Psoas muscle (tissue), 8 donors: ENCODE results near the gene CDKAL1. TPM values are rescaled to one million over a fixed set of nuclear protein-coding genes. Genes with fewer than 3 reads are reported as not detected.
"Not testable (repeated sequence)": the region's sequence is repeated elsewhere in the genome, so short reads cannot be mapped to it uniquely, and the experiment has no call there.

Experiments used
- ATAC-seq, 4 donors: fragments of 200-7000 bp; cut with Tn5 transposase; one replicate each; pipeline ENCODE4 v1.9.1; 2020; ENCODE audit warnings: moderate library complexity in 3 of 4, mild to moderate bottlenecking in 2 of 4
- DNase-seq, 2 donors: peaks; one replicate each; pipeline ENCODE4 v3.0.0-alpha.2; 2020
- H3K27ac ChIP-seq: fragments of 200-600 bp; one replicate; pipeline ENCODE4 v1.8.0; 2022
- H3K27me3 ChIP-seq, 3 donors: fragments of 200-600 bp in 1 of 3; one replicate each; pipeline versions ENCODE4 v1.6.1 to v1.8.0; 2013 to 2022; ENCODE audit warnings: low read length in 2 of 3, mild to moderate bottlenecking in 2 of 3, moderate library complexity in 1 of 3; ENCODE audit not compliant: insufficient read depth in 3 of 3
- H3K36me3 ChIP-seq, 2 donors: fragments of 200-600 bp in 1 of 2; one replicate each; pipeline versions ENCODE4 v1.6.1 to v1.8.0; 2013 to 2022; ENCODE audit warnings: low read depth in 1 of 2, mild to moderate bottlenecking in 1 of 2, moderate library complexity in 1 of 2; ENCODE audit not compliant: insufficient read depth in 1 of 2
- H3K4me1 ChIP-seq: fragments of 200-600 bp; one replicate; pipeline ENCODE4 v1.8.0; 2022
- H3K4me3 ChIP-seq: fragments of 200-600 bp; one replicate; pipeline ENCODE4 v1.8.0; 2022; ENCODE audit warnings: mild to moderate bottlenecking
- H3K9me3 ChIP-seq: fragments of 200-600 bp; one replicate; pipeline ENCODE4 v1.8.0; 2022
- WGBS, 3 donors: extraction: QIAGEN DNeasy Blood & Tissue Kit; methylation state at CpG; one replicate each; pipeline versions ENCODE4 v1.1.6 to v1.1.7; 2013; 5-methylcytosine and 5-hydroxymethylcytosine counted together
- intact Hi-C, 2 donors: fragments of 100-400 bp; cut with DNase I; formaldehyde crosslinking; loops; one replicate each; pipeline versions ENCODE4 v1.11.0 to v1.14.2; 2022
- polyA plus RNA-seq, 3 donors: library from polyadenylated mRNA; stranded (reverse); fragments of 200-250 nt; gene quantifications; one replicate each; pipeline ENCODE4 v1.2.3, GENCODE V29; 2013
- total RNA-seq, 4 donors: library from RNA; stranded (reverse); fragmentation: NEBNext Ultra II Directional in 2 of 4; extraction: Animal tissue kit (Norgen Biotek cat#: 25700) in 2 of 4; gene quantifications; one replicate each; pipeline versions ENCODE4 v1.2.1 to v1.2.4, GENCODE V29; 2021 to 2023
- TF ChIP-seq, protein P1 (sequence below): fragments of 200-600 bp; IDR thresholded peaks from one replicate; pipeline ENCODE4 v1.8.0; 2022; ENCODE audit warnings: antibody characterized with exemption
- donor health status: healthy with polysubstance abuse.
- donor health status: DM: no; HTN: no; CAD: no; lungs with moderate emphysema.
- donor health status: Bipolar disorder and iron deficiency.
- donor health status: healthy.
- donor health status: DM: yes; HTN: yes; CAD: no.
- donor health status: DM: no; HTN: no; CAD: no.
- donor health status: DM: no; HTN: no; CAD: no.
- donor health status: DM: yes; HTN: yes; CAD: no.

CDKAL1 gene
- total and polyA plus RNA-seq, 7 donors, result 4.5 to 16.1 (median 12.9) TPM

DNA sequence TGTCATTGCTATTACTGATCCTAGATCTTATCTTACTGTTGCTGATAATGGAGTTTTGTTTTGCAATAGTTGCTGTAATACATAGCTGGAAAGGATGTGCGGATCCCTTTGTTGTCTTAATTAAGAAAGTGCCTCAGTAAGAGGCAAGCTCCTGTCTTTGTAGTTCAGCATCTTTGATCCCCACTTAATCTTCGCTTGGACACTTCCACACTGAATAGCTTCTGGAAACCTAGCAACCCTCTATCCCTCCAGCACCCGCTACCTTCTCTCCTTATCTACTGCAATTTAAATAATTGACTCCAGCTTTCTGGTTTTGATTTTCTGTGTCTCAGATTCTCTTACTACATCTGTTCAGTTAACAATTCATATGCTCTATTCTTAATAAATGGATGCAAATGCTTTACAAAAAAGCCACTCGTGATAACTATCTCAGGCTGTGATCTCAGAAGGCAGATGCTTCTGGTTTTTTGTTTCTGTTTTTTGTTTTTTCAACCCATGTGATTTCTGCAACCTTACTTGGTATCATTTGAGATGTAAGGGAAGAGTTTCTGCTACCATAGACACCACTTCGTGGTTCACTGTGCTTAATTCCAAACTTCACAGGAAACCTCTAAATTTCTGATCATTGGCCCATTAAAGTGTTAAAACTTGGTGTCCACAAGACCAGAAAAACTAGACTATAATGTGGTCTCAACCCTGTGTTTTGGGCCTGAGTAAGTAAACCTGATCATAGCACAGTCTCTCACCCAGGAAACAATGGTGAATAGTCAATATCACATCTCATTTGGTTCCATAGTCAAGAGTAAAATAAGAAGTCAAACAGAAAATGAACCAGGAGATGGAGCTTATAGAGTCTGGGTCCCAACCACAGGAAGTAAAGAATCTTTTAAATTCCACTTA lies 707.2 kb downstream of the CDKAL1 start:
- intact Hi-C loops, result no loop called here
- Histone ChIP-seq H3K4me3 (no peak overlapping the region), H3K9me3 (peaks cover 20% of the 10 kb centered on the region), H3K27me3 (no peaks in the 10 kb centered on the region), H3K4me1 (no peaks in the 10 kb centered on the region), H3K36me3 (no peaks in the 10 kb centered on the region), H3K27ac (no peak overlapping the region)
- WGBS, 3 donors, result 88 to 96% (median 96%) methylated on average over 5 of the region's 5 CpGs
- TF ChIP-seq, protein P1, sequence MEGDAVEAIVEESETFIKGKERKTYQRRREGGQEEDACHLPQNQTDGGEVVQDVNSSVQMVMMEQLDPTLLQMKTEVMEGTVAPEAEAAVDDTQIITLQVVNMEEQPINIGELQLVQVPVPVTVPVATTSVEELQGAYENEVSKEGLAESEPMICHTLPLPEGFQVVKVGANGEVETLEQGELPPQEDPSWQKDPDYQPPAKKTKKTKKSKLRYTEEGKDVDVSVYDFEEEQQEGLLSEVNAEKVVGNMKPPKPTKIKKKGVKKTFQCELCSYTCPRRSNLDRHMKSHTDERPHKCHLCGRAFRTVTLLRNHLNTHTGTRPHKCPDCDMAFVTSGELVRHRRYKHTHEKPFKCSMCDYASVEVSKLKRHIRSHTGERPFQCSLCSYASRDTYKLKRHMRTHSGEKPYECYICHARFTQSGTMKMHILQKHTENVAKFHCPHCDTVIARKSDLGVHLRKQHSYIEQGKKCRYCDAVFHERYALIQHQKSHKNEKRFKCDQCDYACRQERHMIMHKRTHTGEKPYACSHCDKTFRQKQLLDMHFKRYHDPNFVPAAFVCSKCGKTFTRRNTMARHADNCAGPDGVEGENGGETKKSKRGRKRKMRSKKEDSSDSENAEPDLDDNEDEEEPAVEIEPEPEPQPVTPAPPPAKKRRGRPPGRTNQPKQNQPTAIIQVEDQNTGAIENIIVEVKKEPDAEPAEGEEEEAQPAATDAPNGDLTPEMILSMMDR, result no peak
- ATAC-seq (no peak), DNase-seq (no peak)

DNA sequence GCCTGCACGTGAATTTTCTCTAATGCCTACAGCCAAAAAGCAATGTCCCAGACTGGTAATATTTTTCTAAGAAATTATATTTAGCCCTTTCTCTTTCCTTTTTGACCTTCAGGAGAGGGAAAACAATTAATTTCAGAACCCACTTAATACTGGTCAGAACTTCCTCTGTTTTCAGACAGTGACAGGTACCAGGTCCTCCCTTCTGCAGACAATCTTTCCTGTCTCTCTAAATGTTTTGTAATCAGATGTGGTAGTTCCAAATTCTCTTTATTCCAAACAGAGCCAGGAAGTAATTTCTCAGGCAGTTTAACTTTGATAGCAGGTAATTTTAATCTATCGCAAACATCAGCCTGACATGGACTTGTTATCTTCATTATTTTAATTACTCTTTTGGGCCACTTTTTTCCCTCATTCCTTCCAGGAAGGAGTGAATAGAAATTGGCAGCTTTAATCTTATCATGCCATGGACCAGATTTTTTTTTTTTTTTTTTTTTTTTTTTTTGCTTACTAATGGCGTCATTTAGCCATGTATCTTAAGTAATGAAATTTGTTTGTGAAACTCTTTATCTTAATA lies 710.7 kb downstream of the CDKAL1 start:
- Histone ChIP-seq H3K36me3 (no peaks in the 10 kb centered on the region), H3K4me3 (no peak overlapping the region), H3K4me1 (no peaks in the 10 kb centered on the region), H3K9me3 (no peaks in the 10 kb centered on the region), H3K27ac (no peak overlapping the region), H3K27me3 (no peaks in the 10 kb centered on the region)
- no peak for ATAC-seq
- intact Hi-C loops, result no loop called here
- 71 to 76% (median 75%) methylated on average over 3 of the region's 3 CpGs for WGBS, 3 donors
- DNase-seq, result no peak
- TF ChIP-seq, protein P1, result no peak

DNA sequence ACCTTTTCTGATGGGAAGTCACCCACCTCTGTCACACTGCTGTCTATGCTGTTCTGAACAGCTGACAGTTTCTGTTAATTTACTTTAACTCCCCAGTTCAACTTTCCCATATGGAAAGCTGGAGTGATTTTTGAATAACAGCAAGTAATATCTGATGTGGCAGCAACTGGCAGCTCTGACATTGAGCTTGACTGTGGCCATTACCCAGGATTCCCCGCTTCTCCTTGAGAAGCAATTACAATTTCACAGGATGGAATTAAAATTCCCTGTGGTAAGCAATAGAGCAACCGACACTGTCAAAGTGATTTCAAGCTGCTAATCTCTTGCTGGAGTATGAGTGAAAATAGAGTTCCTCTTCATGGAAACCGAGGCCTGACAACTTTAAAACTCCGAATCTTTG lies 711.2 kb downstream of the CDKAL1 start:
- WGBS, 3 donors, result 58 to 81% (median 59%) methylated on average over 4 of the region's 4 CpGs

DNA sequence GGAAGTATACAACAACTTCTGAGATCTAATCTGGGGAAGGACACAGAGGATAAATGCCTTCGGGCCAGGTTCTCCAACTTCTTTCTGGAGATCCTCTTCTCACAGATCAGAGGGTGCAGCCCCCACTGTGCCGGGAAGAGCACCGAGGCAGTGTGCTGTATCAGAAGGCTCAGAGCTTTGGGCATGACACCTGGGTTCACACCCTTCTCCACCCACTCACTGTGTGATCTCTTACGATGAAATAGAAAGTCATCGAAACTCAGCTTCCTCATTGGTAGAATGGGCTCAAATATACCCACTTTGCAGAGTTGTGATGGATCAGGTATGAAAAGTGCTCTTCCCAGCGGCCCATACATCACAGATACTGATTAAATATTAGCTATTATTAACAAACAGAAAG lies 711.8 kb downstream of the CDKAL1 start:
- H3K27ac ChIP-seq, result no peak overlapping the region
- WGBS, 3 donors, result 88 to 91% (median 90%) methylated on average over 6 of the region's 6 CpGs
- H3K4me3 ChIP-seq, result no peak overlapping the region
- H3K27me3 ChIP-seq, result no peaks in the 10 kb centered on the region
- intact Hi-C loops, result no loop called here
- H3K9me3 ChIP-seq, result no peaks in the 10 kb centered on the region
- ATAC-seq (no peak), DNase-seq (no peak)
- H3K4me1 ChIP-seq, result no peaks in the 10 kb centered on the region
- TF ChIP-seq, protein P1, result no peak
- no peaks in the 10 kb centered on the region for H3K36me3 ChIP-seq

More for the DNA sequence above, 711.2 kb downstream of the CDKAL1 start:
- no peak for ATAC-seq
- Histone ChIP-seq H3K9me3 (no peaks in the 10 kb centered on the region), H3K27me3 (no peaks in the 10 kb centered on the region), H3K27ac (no peak overlapping the region), H3K36me3 (no peaks in the 10 kb centered on the region), H3K4me1 (no peaks in the 10 kb centered on the region), H3K4me3 (no peak overlapping the region)
- intact Hi-C loops, result no loop called here
- DNase-seq, result no peak
- TF ChIP-seq, protein P1, result no peak

DNA sequence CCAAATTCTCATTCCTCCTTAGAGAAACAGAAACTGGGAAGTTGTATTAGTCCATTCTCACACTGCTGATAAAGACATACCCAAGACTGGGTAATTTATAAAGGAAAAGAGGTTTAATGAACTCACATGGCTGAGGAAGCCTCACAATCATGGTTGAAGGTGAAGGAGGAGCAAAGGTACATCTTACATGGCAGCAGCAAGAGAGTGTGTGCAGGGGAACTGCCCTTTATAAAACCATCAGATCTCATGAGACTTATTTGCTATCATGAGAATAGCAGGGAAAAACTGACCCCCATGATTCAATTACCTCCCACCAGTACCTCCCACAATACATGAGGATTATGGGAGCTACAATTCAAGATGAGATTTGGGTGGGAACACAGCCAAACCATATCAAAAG lies 720.2 kb downstream of the CDKAL1 start:
- H3K27ac ChIP-seq, H3K4me3 ChIP-seq, H3K27me3 ChIP-seq, H3K36me3 ChIP-seq, ATAC-seq, H3K4me1 ChIP-seq, DNase-seq, intact Hi-C loops, H3K9me3 ChIP-seq: not testable (repeated sequence)
